Mucosa of gallbladder (tissue), 1 donor: ENCODE results near the gene RAMP2. TPM values are rescaled to one million over a fixed set of nuclear protein-coding genes. Genes with fewer than 3 reads are reported as not detected.
"Not testable (repeated sequence)": the region's sequence is repeated elsewhere in the genome, so short reads cannot be mapped to it uniquely, and the experiment has no call there.

ENCODE experiments used
- DNase-seq: peaks from one replicate; pipeline ENCODE4 v3.0.0-alpha.2; 2020; ENCODE audit warnings: low spot score
- total RNA-seq: library from RNA; stranded (reverse); gene quantifications from one replicate; pipeline ENCODE4 v1.2.1, GENCODE V29; 2021
- donor health status: DM: no; HTN: no; CAD: no.

RAMP2 gene, protein sequence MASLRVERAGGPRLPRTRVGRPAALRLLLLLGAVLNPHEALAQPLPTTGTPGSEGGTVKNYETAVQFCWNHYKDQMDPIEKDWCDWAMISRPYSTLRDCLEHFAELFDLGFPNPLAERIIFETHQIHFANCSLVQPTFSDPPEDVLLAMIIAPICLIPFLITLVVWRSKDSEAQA
- total RNA-seq: 22.7 TPM

DNA sequence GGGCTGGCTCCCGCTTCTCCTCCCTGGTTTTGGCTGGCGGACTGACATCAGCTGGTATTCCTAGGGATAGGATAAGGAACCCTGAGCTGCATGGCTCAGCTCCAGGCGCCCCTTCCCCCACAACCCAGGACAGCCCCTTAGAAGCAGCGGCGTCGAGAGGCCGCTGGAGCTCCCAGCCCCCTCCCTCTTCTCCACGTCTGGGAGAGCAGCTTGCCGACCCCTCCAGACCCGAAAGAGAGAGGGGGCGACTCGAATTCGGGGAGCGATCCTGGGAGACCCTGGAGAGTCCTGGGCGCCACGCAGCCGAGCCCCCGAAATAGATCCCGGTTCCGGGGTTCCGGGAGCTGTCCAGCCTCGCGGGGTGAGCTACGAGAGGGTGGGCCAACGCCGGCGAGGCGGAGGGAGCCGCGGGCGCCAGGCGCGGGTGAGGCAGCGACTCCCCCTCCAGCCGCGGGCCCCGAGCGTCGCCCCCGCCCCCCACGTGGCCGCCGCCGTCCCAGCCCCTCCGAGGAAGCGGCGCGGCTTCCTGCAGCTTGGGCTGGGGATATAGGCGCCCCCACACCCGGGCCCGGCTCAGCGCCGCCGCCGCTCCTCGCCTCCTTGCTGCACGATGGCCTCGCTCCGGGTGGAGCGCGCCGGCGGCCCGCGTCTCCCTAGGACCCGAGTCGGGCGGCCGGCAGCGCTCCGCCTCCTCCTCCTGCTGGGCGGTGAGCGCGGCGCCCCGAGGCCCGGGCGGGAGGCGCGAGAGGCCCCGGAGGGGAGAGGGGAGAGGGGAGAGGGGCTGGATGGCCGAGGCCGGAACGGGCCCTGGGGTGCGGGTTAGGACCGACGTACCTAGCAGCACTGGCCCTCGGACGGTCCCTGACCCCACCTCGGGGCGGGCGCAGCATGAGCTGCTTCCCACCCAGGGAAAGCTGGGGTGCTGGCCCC, at the start of gene RAMP2:
Gene RAMP2 (plus strand): TSS at position 576 of the 930 bp plus-strand sequence. CDS start 35 bp downstream, at position 611.
- DNase-seq: no peak

DNA sequence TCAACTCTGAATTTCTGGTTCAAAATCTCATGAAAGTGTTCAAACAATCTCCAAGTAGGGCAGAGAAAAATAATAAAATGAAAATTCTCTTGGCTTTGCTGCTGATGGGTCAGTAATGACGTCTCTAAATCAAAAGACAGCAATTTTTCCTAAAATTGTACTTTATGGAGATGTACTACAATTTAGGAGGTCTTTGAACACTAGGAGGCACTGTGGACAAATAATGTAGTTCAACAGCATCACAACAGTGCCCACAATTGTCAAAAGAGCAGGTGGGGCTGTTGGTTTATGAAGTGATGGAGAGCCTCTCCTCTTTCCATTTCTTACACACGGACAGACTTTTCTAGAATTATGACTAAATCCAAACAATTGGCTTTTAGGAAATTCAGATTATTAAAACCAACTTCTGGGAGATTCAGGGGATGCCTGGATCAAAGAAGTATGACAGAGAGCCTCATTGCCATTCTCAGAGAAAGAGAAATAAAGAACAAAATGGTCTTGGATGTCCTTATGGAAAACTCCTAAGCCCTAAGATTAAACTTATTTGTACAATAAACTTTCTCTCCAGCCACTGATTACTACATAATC, 39.9 kb upstream of the RAMP2 start:
- DNase-seq: peak; percentile 33

DNA sequence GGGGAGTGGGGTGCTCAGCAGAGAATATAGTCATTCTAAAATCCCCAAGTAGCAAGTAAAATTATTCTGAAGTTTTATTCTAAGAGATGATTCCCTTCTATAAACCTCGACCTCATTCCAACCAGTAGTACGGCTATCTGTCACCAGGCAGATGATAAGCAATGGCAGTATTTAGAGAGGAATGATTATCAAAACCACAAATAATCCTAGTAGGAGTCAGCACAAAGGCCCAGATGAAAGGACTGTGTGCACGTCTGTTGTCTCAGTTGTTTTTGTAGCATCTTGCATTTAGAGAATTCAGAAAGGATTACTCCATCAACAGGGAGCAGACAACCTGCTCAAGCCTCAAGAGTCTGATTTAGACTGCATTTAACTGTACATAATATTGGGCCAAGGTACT, 37.4 kb upstream of the RAMP2 start:
- DNase-seq: no peak

DNA sequence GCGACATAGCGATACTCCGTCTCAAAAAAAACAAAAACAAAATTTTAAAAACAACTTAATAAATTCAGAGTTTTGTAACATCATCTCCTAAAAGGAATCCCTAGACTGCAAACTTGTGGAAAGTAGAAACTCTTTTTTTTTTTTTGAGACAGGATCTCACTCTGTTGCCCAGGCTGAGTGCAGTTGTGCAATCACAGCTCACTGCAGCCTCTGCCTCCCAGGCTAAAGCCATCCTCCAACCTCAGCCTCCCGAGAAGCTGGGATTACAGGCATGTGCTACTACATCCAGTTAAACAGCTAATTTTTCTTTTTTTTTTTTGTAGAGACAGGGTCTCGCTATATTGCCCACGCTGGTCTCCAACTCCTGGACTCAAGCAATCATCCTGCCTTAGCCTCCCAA, 35.9 kb upstream of the RAMP2 start:
- DNase-seq: no peak

DNA sequence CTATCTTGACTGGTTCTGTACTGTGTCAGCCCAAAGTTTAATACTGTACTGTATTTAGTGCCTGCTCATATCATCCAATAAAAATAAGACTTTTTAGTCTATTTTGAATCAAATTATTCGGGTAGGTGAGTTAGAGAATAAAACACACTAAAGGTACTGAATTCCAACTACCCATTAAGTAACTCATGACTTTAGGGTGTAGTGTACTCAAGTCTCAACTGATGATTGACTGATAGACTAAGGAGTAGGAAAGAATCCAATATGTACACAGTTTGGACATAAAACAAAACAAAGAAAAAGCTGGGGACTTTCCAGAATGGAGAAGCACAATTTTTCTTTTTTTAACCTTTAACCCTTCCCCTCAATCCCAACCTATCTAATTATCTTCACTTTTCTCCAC, 20.3 kb upstream of the RAMP2 start:
- DNase-seq: no peak

DNA sequence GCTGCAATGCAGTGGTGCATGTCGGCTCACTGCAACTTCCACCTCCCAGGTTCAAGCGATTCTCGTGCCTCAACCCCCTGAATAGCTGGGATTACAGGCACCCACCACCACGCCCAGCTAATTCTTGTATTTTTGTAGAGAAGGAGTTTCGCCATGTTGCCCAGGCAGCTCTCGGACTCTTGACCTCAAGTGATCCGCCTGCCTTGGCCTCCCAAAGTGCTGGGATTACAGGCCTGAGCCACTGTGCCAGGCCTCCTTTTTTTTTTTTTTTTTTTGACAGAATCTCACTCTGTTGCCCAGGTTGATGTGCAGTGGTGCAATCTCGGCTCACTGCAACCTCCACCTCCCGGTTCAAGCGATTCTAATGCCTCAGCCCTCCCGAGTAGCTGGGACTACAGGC, 18.1 kb upstream of the RAMP2 start:
- not testable (repeated sequence) for DNase-seq

DNA sequence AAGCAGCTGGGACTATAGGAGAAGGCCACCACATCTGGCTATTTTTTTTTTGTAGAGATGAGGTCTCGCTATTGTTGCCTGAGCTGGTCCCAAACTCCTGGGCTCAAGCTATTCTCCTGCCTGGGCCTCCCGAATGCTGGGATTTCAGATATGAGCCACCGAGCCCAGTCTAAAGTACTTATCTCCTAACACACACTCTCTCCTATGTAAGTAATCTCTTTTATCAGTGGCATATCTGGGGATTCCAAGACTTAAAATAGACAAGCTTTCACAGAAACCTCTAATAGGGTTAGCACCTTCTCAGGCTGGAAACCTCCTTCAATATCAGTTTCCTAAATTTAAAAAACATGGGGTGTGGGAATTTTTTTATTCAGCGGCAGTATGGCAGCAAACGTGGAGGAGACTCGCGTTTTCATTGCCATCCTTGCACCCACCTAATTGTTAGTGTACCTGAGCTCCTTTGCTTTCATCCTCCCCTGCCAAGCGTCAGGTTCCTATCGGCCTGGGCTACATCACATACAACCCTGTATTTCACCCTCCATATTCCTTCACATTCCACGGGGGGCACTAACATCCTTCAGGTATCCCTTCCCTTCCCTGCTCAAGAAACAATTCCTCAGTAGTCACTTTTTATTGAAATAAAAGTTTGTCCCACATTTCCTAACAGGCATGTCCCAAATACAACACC, 17.3 kb upstream of the RAMP2 start:
- no peak for DNase-seq

DNA sequence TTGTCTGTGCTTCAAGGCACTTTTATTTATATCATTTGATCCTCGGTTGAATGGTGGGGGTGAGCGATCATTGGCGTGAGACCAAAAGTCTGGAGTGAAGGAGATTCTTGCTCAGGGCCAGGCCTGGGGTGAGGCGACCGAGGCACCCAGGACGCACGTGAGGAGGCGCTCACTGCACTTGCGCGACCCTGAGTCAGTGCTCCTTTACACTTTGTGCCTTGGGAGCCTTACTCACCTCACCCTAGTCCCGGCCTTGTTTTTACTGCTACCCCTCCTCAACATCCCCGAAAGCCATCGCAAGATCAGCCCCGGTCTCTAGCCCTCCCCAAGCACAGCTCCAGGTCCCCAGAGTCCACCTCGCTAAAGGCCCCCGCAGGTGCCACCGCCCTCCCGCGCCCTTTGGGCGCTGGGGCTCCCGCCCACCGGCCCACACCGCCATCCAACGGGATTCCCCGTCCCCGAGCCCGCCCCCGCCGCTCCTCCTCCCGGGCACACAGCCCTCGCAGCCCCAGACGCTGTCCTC, 16.7 kb upstream of the RAMP2 start:
- peak; percentile 59 for DNase-seq

DNA sequence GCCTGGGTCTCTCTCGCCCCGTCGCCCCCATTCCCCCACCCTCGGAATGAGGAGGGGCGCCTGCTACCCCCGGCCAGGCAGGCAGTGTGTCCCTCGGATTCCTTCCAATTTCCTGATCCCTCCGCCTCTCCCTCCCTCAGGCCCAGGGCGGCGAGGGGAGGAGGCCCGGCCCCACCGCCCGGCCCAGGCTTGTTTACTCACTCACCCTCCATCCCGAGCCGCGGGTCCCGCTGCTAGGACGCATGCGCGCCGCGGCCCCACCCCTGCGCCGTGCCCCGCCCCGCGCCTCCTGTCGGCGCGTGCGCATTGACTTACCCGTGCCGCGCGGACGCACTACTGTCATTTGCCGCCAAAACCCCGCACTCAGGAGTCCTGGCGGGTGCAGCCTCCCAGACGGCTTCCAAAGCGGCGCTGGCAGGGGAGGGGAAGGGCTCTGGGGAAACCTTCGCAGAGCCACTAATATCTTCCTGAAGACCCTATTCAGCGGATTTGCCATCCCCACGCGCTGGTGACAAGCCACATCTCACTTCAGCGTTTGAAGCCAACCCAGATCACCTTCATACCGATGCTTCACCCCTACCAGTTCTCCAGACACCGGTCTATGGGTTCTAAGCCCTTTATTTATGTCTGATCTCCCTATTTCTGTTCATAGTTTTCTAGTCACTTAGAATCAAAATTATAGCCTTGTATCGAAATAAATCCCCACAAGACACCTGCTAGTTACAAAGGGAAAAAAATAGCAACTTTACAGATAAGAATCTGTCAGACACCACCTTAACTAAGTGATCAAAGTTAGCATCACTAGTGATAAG, 16.0 kb upstream of the RAMP2 start, which contains the start of gene EZH1:
Gene EZH1 (minus strand): TSS at position 235 of the 812 bp plus-strand sequence. CDS start 16,099 bp downstream, outside the sequence.
- peak; percentile 89 for DNase-seq

DNA sequence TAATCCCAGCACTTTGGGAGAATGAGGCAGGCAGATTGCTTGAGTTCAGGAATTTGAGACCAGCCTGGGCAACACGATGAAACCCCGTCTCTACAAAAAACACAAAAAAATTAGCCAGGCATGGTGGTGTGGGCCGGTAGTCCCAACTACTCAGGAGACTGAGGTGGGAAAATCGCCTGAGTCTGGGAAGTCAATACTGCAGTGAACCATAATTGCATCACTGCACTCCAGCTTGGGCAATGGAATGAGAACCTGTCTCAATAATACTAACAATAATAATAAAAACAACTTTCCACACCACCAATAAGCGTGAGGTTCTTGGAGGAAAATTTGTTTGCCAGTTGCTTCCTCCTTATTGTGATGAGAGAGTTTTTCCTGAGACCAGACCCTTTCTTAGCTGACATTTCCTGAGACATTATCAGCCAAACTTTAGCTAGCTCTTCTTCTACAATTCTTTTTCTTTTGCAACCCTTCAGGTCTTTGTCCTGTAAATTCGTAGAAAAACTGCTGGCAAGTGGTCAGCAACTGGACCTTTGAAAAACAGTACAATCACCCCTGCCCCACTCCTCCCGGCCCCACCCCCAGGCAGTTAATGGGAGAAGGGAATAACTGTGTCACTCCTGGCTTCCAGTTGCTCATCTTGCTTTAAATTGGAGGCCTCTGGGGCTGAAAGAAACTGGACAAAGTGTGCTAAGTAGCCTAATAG, 12.7 kb upstream of the RAMP2 start:
- no peak for DNase-seq

DNA sequence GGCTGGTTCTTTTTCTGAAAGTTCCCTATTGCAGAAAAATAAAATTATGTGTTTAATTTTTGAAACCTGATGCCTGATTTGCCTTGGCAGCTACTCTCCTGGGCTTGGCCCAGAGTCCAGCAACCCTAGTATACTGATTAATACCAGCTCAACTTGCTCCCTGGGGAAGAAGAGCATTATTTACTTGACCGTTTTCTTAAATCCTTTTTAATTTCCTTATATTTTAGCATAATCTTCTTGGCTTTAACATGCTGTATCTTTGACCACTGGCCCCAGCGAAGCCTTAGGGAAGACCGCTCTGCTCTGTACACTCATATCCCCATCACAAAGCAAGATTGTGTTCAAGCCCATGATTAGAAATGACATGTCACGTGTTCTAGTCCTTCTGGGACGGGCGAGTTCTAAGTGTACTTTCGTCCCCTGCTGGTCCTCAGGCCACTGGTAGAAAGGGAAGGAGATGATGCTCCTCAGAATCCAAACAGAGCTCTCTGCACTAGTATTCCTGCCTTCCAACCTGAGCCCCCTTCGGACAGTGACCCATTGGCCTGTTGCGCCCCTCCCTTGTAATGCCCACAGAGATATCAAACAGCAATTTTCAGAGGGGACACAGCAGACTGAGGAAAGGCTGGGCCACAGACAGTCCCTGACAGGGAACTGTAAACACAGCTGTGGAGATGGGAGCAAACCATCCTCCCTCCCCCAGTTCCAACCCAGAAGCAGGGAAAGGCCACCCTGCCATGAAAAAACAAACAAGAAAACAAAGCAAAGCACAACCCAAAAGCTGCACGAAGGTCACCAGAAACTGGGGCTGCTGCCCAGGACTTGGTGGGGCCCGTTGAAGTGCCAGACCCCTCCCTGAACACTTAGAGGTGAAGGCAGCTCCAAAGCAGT, 11.9 kb upstream of the RAMP2 start:
- no peak for DNase-seq

DNA sequence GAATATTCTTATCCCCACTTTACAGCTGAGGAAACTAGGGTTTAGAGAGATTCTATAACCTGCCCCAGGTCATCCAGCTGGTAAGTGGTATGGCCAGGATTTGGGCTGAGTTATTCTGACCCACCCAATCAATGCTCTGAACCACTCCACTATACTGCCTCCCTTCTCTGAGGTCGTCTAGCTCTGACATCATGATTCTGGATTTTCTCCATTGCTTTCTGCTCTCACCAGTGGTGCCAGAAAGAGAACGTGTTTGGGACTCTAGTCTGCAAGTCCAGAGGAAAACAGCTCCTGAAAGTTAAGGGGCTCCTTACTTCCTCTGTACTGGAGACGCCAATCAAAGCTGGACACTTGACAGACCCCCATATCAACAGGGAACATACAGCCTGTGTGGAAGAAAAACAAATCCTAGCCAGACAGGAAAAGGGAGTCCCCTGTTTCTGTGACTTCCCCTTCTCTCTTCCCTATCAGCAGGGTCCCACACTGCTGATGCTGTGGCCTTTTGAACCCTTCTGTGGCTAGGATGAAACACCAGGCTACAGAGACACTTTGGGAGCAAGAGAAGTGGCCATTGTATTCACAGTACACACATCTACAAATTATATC, 10.2 kb upstream of the RAMP2 start:
- no peak for DNase-seq

DNA sequence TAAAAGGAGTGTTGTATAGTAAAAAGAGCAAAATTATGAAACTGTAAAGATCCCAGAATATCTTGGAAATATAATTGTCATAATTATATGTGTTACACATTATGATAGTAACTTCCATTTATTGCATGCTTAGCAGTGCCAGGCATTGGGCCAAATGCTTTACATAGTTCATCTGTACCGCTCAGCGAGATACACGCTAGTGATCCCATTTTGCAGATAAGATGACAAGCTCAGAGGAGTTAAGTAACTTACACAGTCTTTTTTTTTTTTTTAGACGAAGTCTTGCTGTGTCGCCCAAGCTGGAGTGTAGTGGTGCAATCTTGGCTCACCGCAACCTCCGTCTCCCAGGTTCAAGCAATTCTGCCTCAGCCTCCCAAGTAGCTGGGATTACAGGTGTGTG, 9.4 kb upstream of the RAMP2 start:
- no peak for DNase-seq

DNA sequence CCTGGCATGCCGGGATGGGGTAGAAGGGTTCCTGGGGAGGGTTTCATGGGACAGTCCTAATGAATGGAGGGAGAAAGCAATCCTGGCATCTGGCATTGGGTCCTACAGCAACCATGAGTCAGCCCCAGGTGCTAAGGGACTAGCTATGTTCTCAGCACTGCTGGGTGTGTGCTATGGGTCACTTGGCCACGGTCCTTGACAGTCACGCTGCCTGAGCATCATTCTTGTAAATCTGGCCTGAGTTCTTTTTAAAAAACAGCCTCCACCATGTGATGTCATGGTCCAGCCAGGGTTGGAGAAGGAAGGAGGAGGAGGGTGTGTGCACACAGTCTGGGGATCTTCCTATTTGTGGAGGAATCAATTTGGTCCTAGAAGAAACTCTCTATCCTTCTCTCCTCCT, 6.2 kb upstream of the RAMP2 start:
- DNase-seq: no peak

DNA sequence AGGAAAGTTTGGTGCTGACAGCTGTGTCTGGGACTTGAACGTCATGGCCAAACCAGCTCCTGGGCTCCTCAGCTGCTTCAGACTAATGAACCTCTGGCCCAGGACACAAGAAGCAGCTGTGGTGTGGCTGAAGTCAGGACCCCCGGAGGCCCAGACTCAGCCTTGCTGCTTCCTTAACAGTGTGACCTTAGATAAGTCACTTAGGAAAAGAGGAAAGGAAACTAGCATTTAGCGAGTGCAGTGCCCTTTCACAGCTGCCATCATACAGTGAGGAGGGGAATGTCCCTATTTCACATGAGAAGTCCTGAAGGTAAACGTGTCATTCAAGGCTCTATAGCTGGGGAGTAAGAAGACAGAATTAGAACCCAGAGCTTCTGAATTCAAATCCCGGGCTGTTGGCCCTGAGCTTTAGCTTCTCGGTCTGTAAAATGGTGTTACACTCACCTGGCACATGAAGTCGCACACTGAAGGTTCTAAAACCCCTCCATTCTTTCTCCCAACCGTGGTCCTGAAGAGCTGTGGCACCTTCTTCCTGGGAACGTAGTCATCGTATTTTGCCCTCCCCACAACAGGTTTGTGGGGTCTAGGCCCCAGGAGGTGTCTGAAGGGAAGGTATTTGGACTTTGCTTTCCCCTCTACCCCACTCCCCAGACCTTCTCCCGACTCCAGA, 910 bp upstream of the RAMP2 start:
- DNase-seq: no peak

DNA sequence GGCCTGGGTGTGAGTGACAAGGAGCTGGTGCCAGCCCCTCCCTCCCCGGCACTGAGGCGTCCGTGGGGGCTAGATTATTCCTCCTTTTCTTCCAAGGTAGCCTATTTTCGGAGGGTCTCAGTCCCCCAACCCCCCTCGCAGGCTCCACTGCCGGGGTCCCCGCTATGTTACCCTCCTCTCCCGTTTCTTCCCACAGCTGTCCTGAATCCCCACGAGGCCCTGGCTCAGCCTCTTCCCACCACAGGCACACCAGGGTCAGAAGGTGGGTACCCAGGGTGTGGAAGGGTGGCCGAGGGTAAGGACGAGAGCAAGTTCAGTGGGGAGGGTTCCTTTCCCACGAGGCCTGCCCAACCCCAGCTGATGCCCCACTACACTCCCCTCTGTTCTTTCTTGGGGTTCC, 611 bp downstream of the RAMP2 start:
- no peak for DNase-seq

DNA sequence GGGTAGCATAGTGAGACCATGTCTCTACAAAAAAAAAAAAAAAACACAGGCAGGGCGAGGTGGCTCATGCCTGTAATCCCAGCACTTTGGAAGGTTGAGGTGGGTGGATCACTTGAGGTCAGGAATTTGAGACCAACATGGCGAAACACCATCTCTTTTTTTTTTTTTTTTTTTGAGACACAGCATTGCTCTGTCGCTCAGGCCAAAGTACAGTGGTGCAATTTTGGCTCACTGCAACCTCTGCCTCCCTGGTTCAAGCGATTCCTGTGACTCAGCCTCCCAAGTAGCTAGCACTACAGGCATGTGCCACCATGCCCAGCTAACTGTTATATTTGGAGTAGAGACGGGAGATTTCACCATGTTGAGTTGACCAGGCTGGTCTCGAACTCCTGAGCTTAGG, 5.1 kb downstream of the RAMP2 start:
- no peak for DNase-seq

DNA sequence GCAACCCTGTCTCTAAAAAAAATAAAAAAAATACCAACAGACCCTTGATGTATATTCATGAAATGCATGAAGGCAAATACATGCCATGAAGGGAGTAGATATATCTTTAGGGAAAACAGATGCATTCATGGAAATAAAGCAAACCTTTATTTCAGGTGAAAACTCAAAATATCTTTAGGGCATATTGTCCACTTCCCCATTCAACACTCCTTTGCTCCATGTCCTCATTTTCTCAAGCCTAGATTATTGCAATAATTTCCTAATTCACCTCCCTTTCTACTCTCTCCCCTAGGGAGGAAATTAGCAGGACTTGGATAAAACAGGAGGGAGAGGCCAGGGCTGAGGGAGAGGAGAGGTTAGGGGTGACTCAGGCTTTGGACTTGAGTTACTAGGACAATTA, 6.5 kb downstream of the RAMP2 start:
- DNase-seq: no peak
